HG02938 (cell line): Measurements from ENCODE around the gene VSTM4.

Experiments used
- ATAC-seq: cut with Tn5 transposase; IDR thresholded peaks from one replicate; pipeline ENCODE4 v1.9.1; 2021; ENCODE audit warnings: mild to moderate bottlenecking, moderate library complexity; ENCODE audit not compliant: unreplicated experiment

The VSTM4 gene

GRCh38 chr10:49074836-49075682 lies 40.3 kb downstream of the VSTM4 start:
- ATAC-seq = no peak

- no peak for ATAC-seq
Measured at GRCh38 chr10:49072166-49072885, 43.0 kb downstream of the VSTM4 start.

GRCh38 chr10:49071160-49071761 lies 44.1 kb downstream of the VSTM4 start:
- no peak for ATAC-seq

DNA sequence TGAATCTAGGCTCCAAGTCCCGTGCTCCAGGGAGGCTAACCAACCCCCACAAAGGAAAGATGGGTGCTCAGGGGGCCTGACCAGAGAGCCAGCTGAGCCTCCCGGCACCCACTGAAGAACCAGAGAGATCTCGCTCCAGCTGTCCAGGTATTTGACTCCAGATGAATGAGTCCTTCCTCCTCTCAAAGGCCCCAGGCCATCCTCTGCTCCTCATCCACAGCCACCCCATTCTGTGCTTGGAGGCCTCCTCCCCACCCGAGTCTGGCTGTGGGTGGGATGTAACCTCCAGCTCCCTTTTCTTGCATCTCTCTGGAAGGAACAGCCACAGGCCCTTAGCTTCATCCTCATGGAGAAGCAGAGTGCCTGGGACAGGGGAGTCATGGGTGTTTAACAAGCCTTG lies 44.6 kb downstream of the VSTM4 start:
- no peak for ATAC-seq

DNA sequence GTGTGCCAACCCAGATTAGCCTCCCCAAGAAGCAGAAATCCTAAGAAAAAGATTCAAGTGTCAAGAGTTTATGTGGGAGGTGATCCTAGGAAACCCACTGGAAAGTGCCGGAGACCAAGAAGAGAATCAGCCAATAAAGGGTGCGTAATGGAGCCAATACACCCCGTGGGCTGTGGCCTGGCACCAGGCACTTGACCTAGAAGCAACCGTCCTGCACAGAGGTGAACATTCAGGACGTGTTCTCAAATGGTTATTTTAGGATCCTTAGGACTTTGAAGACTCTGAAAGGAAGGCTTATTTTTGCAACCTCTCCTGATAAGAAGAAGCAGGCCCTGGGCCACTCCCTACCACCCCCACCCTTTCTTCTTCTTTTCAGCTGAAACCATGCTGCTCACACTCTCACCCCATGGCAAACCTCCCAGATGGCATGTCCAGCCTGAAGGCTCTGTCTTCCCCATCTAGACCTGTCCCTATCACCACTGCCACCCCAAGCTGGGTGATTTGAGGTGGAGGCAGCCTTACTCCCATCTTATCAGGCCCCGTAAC lies 46.6 kb downstream of the VSTM4 start:
- no peak for ATAC-seq

GRCh38 chr10:49068209-49068608 lies 47.1 kb downstream of the VSTM4 start:
- no peak for ATAC-seq

- ATAC-seq = no peak
Measured at GRCh38 chr10:49066944-49067730, 48.2 kb downstream of the VSTM4 start.

DNA sequence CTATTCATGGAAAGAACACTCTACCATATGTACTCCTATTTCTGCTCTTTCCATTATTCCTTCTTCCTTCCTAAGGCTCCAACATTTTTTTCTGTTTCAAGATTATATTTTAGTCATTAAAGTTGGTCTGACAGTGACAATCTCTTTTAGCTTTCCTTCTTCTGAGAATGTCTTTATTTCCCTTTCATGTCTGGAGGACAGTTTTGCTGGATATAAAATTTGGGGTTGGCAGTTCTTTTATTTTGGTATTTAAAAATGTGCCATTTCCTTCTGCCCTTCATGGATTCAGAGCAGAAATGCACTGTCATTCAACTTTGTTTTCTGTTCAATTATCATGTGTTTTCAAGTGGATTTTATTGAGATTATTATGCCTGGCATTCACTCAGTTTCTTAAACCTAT lies 53.1 kb downstream of the VSTM4 start:
- no peak for ATAC-seq

- no peak for ATAC-seq
Measured at GRCh38 chr10:49061667-49062066, 53.7 kb downstream of the VSTM4 start.

DNA sequence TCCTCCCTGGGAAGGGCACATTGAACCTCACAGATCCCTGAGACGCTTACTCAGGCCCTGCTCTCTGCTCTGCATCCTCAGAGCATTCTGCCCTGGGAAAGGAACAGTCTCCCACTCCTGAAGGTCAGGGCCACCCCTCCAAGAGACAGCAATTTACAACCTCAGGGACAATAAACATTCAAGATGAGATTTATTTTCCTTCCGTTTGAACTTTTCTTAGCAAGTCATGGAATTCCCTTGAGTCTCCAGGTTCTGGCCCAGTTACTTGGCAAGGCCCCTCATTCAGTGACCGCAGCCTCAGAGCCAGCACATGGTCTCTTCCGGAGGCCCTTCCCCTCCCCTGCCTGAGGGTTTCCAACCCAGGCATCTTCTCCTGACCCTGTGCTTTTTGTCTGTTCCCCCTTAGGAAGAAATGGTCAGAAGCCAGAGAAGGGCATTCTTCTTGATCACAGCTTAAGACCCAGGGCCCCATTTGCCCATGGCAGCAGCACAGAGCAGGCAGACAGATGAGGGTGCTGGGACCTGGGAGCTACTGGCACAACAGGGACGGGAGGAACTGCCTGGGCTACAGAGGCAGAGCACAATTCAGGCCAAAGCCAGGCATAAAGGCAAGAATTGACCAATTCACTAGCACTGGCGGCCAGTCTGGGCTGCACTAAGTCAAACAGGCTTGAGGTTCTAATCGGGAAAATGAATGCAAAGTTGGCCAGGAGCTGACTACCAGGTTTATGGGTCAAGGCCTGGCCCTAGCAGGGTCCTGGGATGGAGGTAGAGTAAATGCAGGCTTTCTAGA lies 56.7 kb downstream of the VSTM4 start:
- no peak for ATAC-seq

GRCh38 chr10:49057231-49057880 lies 58.0 kb downstream of the VSTM4 start:
- ATAC-seq = no peak

GRCh38 chr10:49056356-49056755 lies 59.0 kb downstream of the VSTM4 start:
- no peak for ATAC-seq

DNA sequence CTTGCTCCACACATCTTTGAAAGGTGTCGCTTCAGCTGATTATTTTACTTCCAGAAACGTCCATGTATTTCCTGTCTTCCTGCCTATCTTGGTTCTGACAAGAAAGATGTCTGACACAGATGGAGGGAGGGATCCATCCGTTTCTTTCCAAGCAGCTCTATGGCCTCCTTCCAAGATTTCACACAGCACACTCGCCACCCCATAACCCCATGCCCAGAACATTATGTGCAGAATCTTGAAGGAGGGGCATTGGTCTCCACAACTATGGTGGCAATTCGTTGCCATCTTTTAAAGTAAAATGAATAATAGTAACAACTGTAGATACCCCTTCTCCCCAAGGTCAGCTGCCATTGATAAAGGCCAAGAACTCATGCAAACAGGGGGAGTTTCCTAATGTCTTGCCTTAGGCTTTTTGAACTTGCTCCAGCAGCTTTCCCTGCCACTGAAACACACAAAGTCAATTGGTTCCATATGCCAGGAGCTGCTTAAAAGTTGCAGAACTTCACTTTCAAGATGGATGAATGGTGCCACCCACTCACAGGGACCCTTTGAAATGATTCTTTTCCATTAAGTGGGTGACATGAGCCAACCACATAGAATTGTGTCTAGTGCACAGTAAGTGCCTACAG lies 60.0 kb downstream of the VSTM4 start:
- ATAC-seq = no peak

- ATAC-seq = no peak
Measured at GRCh38 chr10:49054753-49055152, 60.6 kb downstream of the VSTM4 start.

GRCh38 chr10:49053998-49054692 lies 61.2 kb downstream of the VSTM4 start:
- no peak for ATAC-seq

DNA sequence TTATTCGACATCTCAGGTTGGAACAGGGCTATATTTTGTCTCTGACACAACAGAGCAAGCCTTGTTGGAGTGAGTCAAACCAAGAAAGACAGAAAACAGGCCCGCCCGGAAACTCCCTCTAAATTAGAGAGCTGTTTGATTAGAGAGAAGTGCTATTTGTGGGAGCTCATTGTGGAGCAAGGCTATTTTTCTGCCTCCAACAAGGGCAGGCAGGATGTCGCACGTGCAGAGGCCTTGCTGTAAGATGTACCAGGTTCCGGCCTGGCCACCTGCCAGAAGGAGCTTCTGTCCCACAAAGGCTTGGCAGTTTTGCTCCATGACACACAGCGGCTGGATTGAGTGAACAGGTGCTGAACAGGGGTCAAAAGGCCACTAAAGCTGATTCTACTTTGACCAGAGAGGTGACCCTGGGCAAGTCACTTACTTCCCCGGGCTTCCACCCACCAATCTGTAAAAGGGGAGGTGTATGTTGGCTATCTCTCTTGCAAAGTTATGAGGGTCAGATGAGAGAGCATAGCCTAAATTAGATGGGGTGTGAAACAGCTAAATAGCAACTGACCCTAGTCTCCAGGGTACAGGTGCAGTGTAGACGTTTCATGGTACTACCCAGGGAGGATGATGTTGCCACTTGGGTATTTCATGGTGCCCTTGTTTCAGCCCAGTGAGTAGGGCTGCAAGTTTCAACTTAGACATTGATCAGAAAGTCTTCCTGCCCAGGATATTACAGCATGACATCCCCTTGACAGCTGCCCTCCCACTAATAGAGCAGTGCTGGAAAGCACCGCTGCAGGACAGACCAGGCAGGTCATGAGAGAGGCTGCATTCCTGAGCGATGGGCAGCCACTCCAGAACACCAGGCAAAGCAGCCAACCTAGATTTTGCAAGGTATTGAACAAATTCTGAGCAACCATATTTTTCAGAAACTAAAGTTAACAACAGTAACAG lies 62.0 kb downstream of the VSTM4 start:
- peak; percentile 90 for ATAC-seq

GRCh38 chr10:49052069-49052468 lies 63.3 kb downstream of the VSTM4 start:
- no peak for ATAC-seq
